Activated B cell treated with CpG ODN at 0.5 μM for 24 hours (primary cell): ENCODE data around the gene COA3. TPM values are rescaled to one million over a fixed set of nuclear protein-coding genes. Genes with fewer than 3 reads are reported as not detected.

Experiments
- ATAC-seq: fragments of 200-7000 bp; cut with Tn5 transposase; one replicate; pipeline ENCODE4 v1.10.0; 2021; ENCODE audit warnings: low read depth, mild to moderate bottlenecking, moderate library complexity
- CTCF ChIA-PET: fragments of 350-600 bp; sonication (Branson Sonifier 250); formaldehyde crosslinking; loops from one replicate; lab custom pipeline; 2021; ENCODE audit warnings: antibody characterized with exemption; lab: Charles Lee
- POLR2A ChIA-PET: fragments of 350-600 bp; sonication (Branson Sonifier 250); formaldehyde crosslinking; loops from one replicate; lab custom pipeline; 2021; ENCODE audit warnings: antibody characterized with exemption; lab: Charles Lee
- DNase-seq: peaks from one replicate; pipeline ENCODE4 v3.0.0; 2022
- H3K27ac Mint-ChIP-seq: one replicate; pipeline ENCODE4 v1.8.0; 2020; ENCODE audit warnings: mixed read lengths
- H3K27me3 Mint-ChIP-seq: one replicate; pipeline ENCODE4 v1.8.0; 2021; ENCODE audit warnings: mixed read lengths
- H3K36me3 Mint-ChIP-seq: one replicate; pipeline ENCODE4 v1.8.0; 2021; ENCODE audit warnings: low read depth, mixed read lengths
- H3K4me1 Mint-ChIP-seq: one replicate; pipeline ENCODE4 v1.8.0; 2021; ENCODE audit warnings: mixed read lengths
- H3K4me3 Mint-ChIP-seq: one replicate; pipeline ENCODE4 v1.8.0; 2020; ENCODE audit warnings: mild to moderate bottlenecking, mixed read lengths
- H3K9me3 Mint-ChIP-seq: one replicate; pipeline ENCODE4 v1.8.0; 2020; ENCODE audit warnings: mixed read lengths
- intact Hi-C: fragments of 100-400 bp; cut with micrococcal nuclease; formaldehyde crosslinking; loops from one replicate; pipeline ENCODE4 v1.15.1; 2024
- total RNA-seq: library from RNA; stranded (reverse); gene quantifications from 2 replicates; pipeline ENCODE4 v1.2.3, GENCODE V29; 2022
- TF ChIP-seq, protein P1 (sequence below): fragments of 200-600 bp; IDR thresholded peaks from one replicate; pipeline ENCODE4 v1.8.0; 2022; ENCODE audit warnings: antibody characterized with exemption, mild to moderate bottlenecking

The COA3 gene
- total RNA-seq, 1 donor from 2014 or later = 41.4 TPM

GRCh38 chr17:42748908-42749798 lies 49.4 kb downstream of the COA3 start:
- ChIA-PET CTCF (interaction anchor here (1.0 kb wide), 1 partner anchor 15 kb away, joined by 4 read pairs; no protein-coding TSS in a partner anchor), POLR2A (interaction anchor here (0.8 to 1.7 kb wide), 2 partner anchors 9 to 24 kb away, joined by 3 to 5 read pairs; partner anchors contain the start of gene VPS25)
- no peak for ATAC-seq
- Mint-ChIP-seq H3K36me3 (peaks cover 3% of the 10 kb centered on the region), H3K9me3 (no peaks in the 10 kb centered on the region), H3K27me3 (peaks cover 21% of the 10 kb centered on the region), H3K4me1 (peaks cover 9% of the 10 kb centered on the region), H3K4me3 (no peak overlapping the region), H3K27ac (no peak overlapping the region)
- TF ChIP-seq, protein P1, sequence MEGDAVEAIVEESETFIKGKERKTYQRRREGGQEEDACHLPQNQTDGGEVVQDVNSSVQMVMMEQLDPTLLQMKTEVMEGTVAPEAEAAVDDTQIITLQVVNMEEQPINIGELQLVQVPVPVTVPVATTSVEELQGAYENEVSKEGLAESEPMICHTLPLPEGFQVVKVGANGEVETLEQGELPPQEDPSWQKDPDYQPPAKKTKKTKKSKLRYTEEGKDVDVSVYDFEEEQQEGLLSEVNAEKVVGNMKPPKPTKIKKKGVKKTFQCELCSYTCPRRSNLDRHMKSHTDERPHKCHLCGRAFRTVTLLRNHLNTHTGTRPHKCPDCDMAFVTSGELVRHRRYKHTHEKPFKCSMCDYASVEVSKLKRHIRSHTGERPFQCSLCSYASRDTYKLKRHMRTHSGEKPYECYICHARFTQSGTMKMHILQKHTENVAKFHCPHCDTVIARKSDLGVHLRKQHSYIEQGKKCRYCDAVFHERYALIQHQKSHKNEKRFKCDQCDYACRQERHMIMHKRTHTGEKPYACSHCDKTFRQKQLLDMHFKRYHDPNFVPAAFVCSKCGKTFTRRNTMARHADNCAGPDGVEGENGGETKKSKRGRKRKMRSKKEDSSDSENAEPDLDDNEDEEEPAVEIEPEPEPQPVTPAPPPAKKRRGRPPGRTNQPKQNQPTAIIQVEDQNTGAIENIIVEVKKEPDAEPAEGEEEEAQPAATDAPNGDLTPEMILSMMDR = no peak
- intact Hi-C loops = loop anchor here (10.0 kb wide), 1 partner anchor 236 kb away; the partner anchor contains the start of genes PTGES3L and RUNDC1
- no peak for DNase-seq

GRCh38 chr17:42748202-42748907 lies 50.1 kb downstream of the COA3 start:
- H3K9me3 Mint-ChIP-seq = no peaks in the 10 kb centered on the region
- intact Hi-C loops = loop anchor here (10.0 kb wide), 1 partner anchor 236 kb away; the partner anchor contains the start of genes PTGES3L and RUNDC1
- ATAC-seq = no peak
- H3K4me3 Mint-ChIP-seq = no peak overlapping the region
- ChIA-PET CTCF (no interaction called here), POLR2A (interaction anchor here (1.7 kb wide), 1 partner anchor 25 kb away, joined by 5 read pairs; the partner anchor contains the start of gene VPS25)
- TF ChIP-seq, protein P1 = no peak
- H3K4me1 Mint-ChIP-seq = peaks cover 17% of the 10 kb centered on the region
- no peak overlapping the region for H3K27ac Mint-ChIP-seq
- H3K27me3 Mint-ChIP-seq = peaks cover 21% of the 10 kb centered on the region
- no peak for DNase-seq
- H3K36me3 Mint-ChIP-seq = peaks cover 3% of the 10 kb centered on the region

Other genes starting within 250 kb of the COA3 start
- 0.86 and 1.2 TPM in 2 replicates for gene HSD17B1, start 245.8 kb downstream of the COA3 start, total RNA-seq
- 82.4 and 94.9 TPM in 2 replicates for gene COASY, start 236.6 kb downstream of the COA3 start, total RNA-seq
- gene MLX, start 231.6 kb downstream of the COA3 start, total RNA-seq = 53.4 and 59.7 TPM in 2 replicates
- 9.0 and 10.8 TPM in 2 replicates for gene PSMC3IP, start 221.0 kb downstream of the COA3 start, total RNA-seq
- 60.0 and 63.5 TPM in 2 replicates for gene RETREG3, start 189.3 kb downstream of the COA3 start, total RNA-seq
- gene TUBG1, start 189.0 kb downstream of the COA3 start, total RNA-seq = 25.0 and 26.8 TPM in 2 replicates
- gene TUBG2, start 139.4 kb downstream of the COA3 start, total RNA-seq = 8.6 and 9.4 TPM in 2 replicates
- gene PLEKHH3, start 121.7 kb downstream of the COA3 start, total RNA-seq = 0.80 and 1.4 TPM in 2 replicates
- 1.2 and 1.4 TPM in 2 replicates for gene CCR10, start 116.9 kb downstream of the COA3 start, total RNA-seq
- gene CNTNAP1, start 116.2 kb downstream of the COA3 start, total RNA-seq = 16.4 and 21.3 TPM in 2 replicates
- 74.7 and 81.6 TPM in 2 replicates for gene EZH1, start 53.7 kb downstream of the COA3 start, total RNA-seq
- gene RAMP2, start 37.5 kb downstream of the COA3 start, total RNA-seq = not detected in 2 replicates
- gene VPS25, start 25.3 kb downstream of the COA3 start, total RNA-seq = 49.7 and 49.8 TPM in 2 replicates
- gene WNK4, start 18.1 kb downstream of the COA3 start, total RNA-seq = 0.10 and 0.29 TPM in 2 replicates
- not detected in 2 replicates for gene CNTD1, start 157 bp upstream of the COA3 start, total RNA-seq
- gene BECN1, start 25.6 kb upstream of the COA3 start, total RNA-seq = 113 and 118 TPM in 2 replicates
- 136 and 141 TPM in 2 replicates for gene PSME3, start 34.7 kb upstream of the COA3 start, total RNA-seq
- 2.0 and 3.9 TPM in 2 replicates for gene AOC2, start 45.9 kb upstream of the COA3 start, total RNA-seq
- 0.64 and 1.4 TPM in 2 replicates for gene AOC3, start 52.5 kb upstream of the COA3 start, total RNA-seq
- gene G6PC1, start 102.1 kb upstream of the COA3 start, total RNA-seq = not detected in 2 replicates
- gene AARSD1, start 165.8 kb upstream of the COA3 start, total RNA-seq = 63.6 and 70.4 TPM in 2 replicates
- 1.4 and 2.0 TPM in 2 replicates for gene PTGES3L, start 181.4 kb upstream of the COA3 start, total RNA-seq
- gene RUNDC1, start 181.9 kb upstream of the COA3 start, total RNA-seq = 28.3 and 30.9 TPM in 2 replicates
- 1,189 and 1,266 TPM in 2 replicates for gene RPL27, start 199.7 kb upstream of the COA3 start, total RNA-seq
- 41.9 and 50.5 TPM in 2 replicates for gene IFI35, start 208.1 kb upstream of the COA3 start, total RNA-seq
- 34.4 and 38.5 TPM in 2 replicates for gene VAT1, start 223.7 kb upstream of the COA3 start, total RNA-seq
- gene RND2, start 226.5 kb upstream of the COA3 start, total RNA-seq = 0.05 and 0.13 TPM in 2 replicates